Mesenchymal stem cell (in vitro differentiated cells and primary cell): ENCODE results near the gene KIAA0825.

Experiments used
- DNase-seq: peaks from one replicate; pipeline ENCODE4 v3.0.0-alpha.2; 2013
- H2AFZ ChIP-seq: one replicate; pipeline ENCODE4 v1.6.1; 2013; ENCODE audit warnings: low read depth, mild to moderate bottlenecking, control low read depth, inconsistent platforms, low read length, moderate library complexity
- H2AK5ac ChIP-seq: 2 replicates; pipeline ENCODE4 v1.6.1; 2013; ENCODE audit warnings: low read length, moderate library complexity, mild to moderate bottlenecking, inconsistent platforms; ENCODE audit not compliant: severe bottlenecking
- H2BK120ac ChIP-seq: one replicate; pipeline ENCODE4 v1.6.1; 2013; ENCODE audit warnings: low read depth, mild to moderate bottlenecking, inconsistent platforms, low read length, moderate library complexity
- H2BK12ac ChIP-seq, 2 experiments: one replicate each; pipeline ENCODE4 v1.6.1; 2013; ENCODE audit warnings: inconsistent platforms in 2 of 2, low read length in 2 of 2, mild to moderate bottlenecking in 2 of 2, moderate library complexity in 2 of 2, control low read depth in 1 of 2
- H2BK15ac ChIP-seq: one replicate; pipeline ENCODE4 v1.6.1; 2013; ENCODE audit warnings: mild to moderate bottlenecking, low read depth, inconsistent platforms; ENCODE audit not compliant: poor library complexity, severe bottlenecking
- H2BK5ac ChIP-seq: 2 replicates; pipeline ENCODE4 v1.6.1; 2013; ENCODE audit warnings: low read depth, mild to moderate bottlenecking, low read length, control low read depth, inconsistent platforms; ENCODE audit not compliant: poor library complexity, severe bottlenecking
- H3K14ac ChIP-seq, 2 experiments: one replicate each; pipeline ENCODE4 v1.6.1; 2013; ENCODE audit warnings: inconsistent platforms in 2 of 2, low read length in 2 of 2, control low read depth in 1 of 2, mild to moderate bottlenecking in 1 of 2, moderate library complexity in 1 of 2
- H3K18ac ChIP-seq, 2 experiments: one replicate each; pipeline ENCODE4 v1.6.1; 2013; ENCODE audit warnings: inconsistent platforms in 2 of 2, low read length in 2 of 2, control low read depth in 1 of 2, low read depth in 1 of 2, mild to moderate bottlenecking in 1 of 2
- H3K23ac ChIP-seq, 2 experiments: one replicate each; pipeline ENCODE4 v1.6.1; 2013; ENCODE audit warnings: inconsistent platforms in 2 of 2, low read length in 2 of 2, mild to moderate bottlenecking in 2 of 2, moderate library complexity in 2 of 2, control low read depth in 1 of 2
- H3K27ac ChIP-seq: 2 replicates; pipeline ENCODE4 v1.5.1; 2013; ENCODE audit warnings: mild to moderate bottlenecking, moderate library complexity, low read length, control low read depth, inconsistent platforms; ENCODE audit not compliant: poor library complexity, severe bottlenecking
- H3K27me3 ChIP-seq, 2 experiments: 2 replicates each; pipeline versions ENCODE4 v1.6.1 to v1.7.0; 2013; ENCODE audit warnings: low read length in 2 of 2, mild to moderate bottlenecking in 2 of 2, moderate library complexity in 2 of 2, control low read depth in 1 of 2, inconsistent platforms in 1 of 2; ENCODE audit not compliant: control insufficient read depth in 1 of 2, insufficient read depth in 1 of 2
- H3K36me3 ChIP-seq, 2 experiments: 2 replicates each; pipeline versions ENCODE4 v1.6.1 to v1.7.0; 2013; ENCODE audit warnings: low read length in 2 of 2, control low read depth in 1 of 2, inconsistent platforms in 1 of 2, low read depth in 1 of 2, mild to moderate bottlenecking in 1 of 2; ENCODE audit not compliant: insufficient read depth in 2 of 2, control insufficient read depth in 1 of 2
- H3K4ac ChIP-seq, 2 experiments: one replicate each; pipeline ENCODE4 v1.6.1; 2013; ENCODE audit warnings: inconsistent platforms in 2 of 2, low read length in 2 of 2, mild to moderate bottlenecking in 2 of 2, moderate library complexity in 2 of 2, control low read depth in 1 of 2, low read depth in 1 of 2
- H3K4me1 ChIP-seq: 2 replicates; pipeline ENCODE4 v1.6.1; 2013; ENCODE audit warnings: low read depth, low read length, control low read depth; ENCODE audit not compliant: control insufficient read depth, insufficient read depth
- H3K4me2 ChIP-seq: 2 replicates; pipeline ENCODE4 v1.6.1; 2013; ENCODE audit warnings: low read length, mild to moderate bottlenecking, inconsistent platforms; ENCODE audit not compliant: poor library complexity, severe bottlenecking
- H3K4me3 ChIP-seq, 2 experiments: 2 replicates each; pipeline versions ENCODE4 v1.5.1 to v1.7.0; 2013; ENCODE audit warnings: low read length in 2 of 2, mild to moderate bottlenecking in 2 of 2, control low read depth in 1 of 2, low read depth in 1 of 2; ENCODE audit not compliant: insufficient read depth in 1 of 2
- H3K79me1 ChIP-seq: replicated peaks from 2 replicates; pipeline ENCODE4 v1.6.1; 2013; ENCODE audit warnings: mild to moderate bottlenecking, control low read depth, low read length, inconsistent platforms; ENCODE audit not compliant: poor library complexity, severe bottlenecking
- H3K9ac ChIP-seq: 2 replicates; pipeline ENCODE4 v1.7.0; 2013; ENCODE audit warnings: mild to moderate bottlenecking, low read length, moderate library complexity
- H3K9me3 ChIP-seq: 2 replicates; pipeline ENCODE4 v1.7.0; 2013; ENCODE audit warnings: mild to moderate bottlenecking, low read length; ENCODE audit not compliant: control insufficient read depth
- H4K8ac ChIP-seq: one replicate; pipeline ENCODE4 v1.6.1; 2013; ENCODE audit warnings: inconsistent platforms, mild to moderate bottlenecking, low read length, moderate library complexity
- H4K91ac ChIP-seq: one replicate; pipeline ENCODE4 v1.6.1; 2013; ENCODE audit warnings: mild to moderate bottlenecking, low read length, inconsistent platforms
- WGBS: methylation state at CpG from one replicate; pipeline ENCODE4 v1.1.7; 2013; ENCODE audit warnings: mixed read lengths; 5-methylcytosine and 5-hydroxymethylcytosine counted together

The KIAA0825 gene

GRCh38 chr5:94551858-94552257 is 66.5 kb downstream of the KIAA0825 start:
- Histone ChIP-seq H3K23ac (no peak overlapping the region), H2BK5ac (no peak overlapping the region), H2AK5ac (no peak overlapping the region), H3K4me2 (no peak overlapping the region), H2AFZ (no peak overlapping the region), H3K4ac (no peak overlapping the region), H3K14ac (no peak overlapping the region), H3K4me1 (no peaks in the 10 kb centered on the region), H3K79me1 (no peaks in the 10 kb centered on the region), H3K27me3 (no peaks in the 10 kb centered on the region), H4K91ac (no peak overlapping the region), H2BK120ac (no peak overlapping the region), H3K18ac (no peak overlapping the region), H2BK15ac (no peak overlapping the region), H3K27ac (no peak overlapping the region), H4K8ac (no peak overlapping the region), H3K4me3 (no peak overlapping the region), H3K9ac (no peak overlapping the region), H3K36me3 (no peaks in the 10 kb centered on the region), H3K9me3 (no peaks in the 10 kb centered on the region), H2BK12ac (no peak overlapping the region)
- DNase-seq: no peak
- WGBS: no CpG with 5 or more reads among the region's 1 CpG

- no peaks in the 10 kb centered on the region for H3K4me1 ChIP-seq
- DNase-seq: no peak
- no peaks in the 10 kb centered on the region for H3K36me3 ChIP-seq
- no peaks in the 10 kb centered on the region for H3K79me1 ChIP-seq
- no peak overlapping the region for H3K9ac ChIP-seq
- H4K91ac ChIP-seq: no peak overlapping the region
- H3K23ac ChIP-seq: no peak overlapping the region
- H3K4me2 ChIP-seq: no peak overlapping the region
- 72% methylated on average over 3 of the region's 4 CpGs for WGBS
- H2BK15ac ChIP-seq: no peak overlapping the region
- H3K9me3 ChIP-seq: peaks cover 14% of the 10 kb centered on the region
- no peak overlapping the region for H3K4ac ChIP-seq
- H3K14ac ChIP-seq: peak overlapping the region in 1 of 2 experiments; percentile 2
- H2BK12ac ChIP-seq: no peak overlapping the region
- H3K18ac ChIP-seq: no peak overlapping the region
- H3K27me3 ChIP-seq: no peaks in the 10 kb centered on the region
- no peak overlapping the region for H3K4me3 ChIP-seq
- no peak overlapping the region for H2AK5ac ChIP-seq
- H2BK120ac ChIP-seq: no peak overlapping the region
- no peak overlapping the region for H2AFZ ChIP-seq
- no peak overlapping the region for H2BK5ac ChIP-seq
- H3K27ac ChIP-seq: no peak overlapping the region
- no peak overlapping the region for H4K8ac ChIP-seq
These were observed 72.4 kb downstream of the KIAA0825 start for GRCh38 chr5:94545870-94546625.

GRCh38 chr5:94544875-94545547 is 73.4 kb downstream of the KIAA0825 start:
- no peak overlapping the region for H2AK5ac ChIP-seq
- no peaks in the 10 kb centered on the region for H3K27me3 ChIP-seq
- no peak overlapping the region for H3K4me2 ChIP-seq
- no peak overlapping the region for H3K4ac ChIP-seq
- H2AFZ ChIP-seq: no peak overlapping the region
- no peak overlapping the region for H4K8ac ChIP-seq
- H2BK12ac ChIP-seq: no peak overlapping the region
- WGBS: 85% methylated on average over 6 of the region's 7 CpGs
- H3K79me1 ChIP-seq: no peaks in the 10 kb centered on the region
- H4K91ac ChIP-seq: no peak overlapping the region
- no peak overlapping the region for H3K23ac ChIP-seq
- H3K14ac ChIP-seq: no peak overlapping the region
- no peak overlapping the region for H3K27ac ChIP-seq
- no peak overlapping the region for H3K18ac ChIP-seq
- no peak overlapping the region for H2BK120ac ChIP-seq
- H3K9ac ChIP-seq: no peak overlapping the region
- no peaks in the 10 kb centered on the region for H3K36me3 ChIP-seq
- H3K4me1 ChIP-seq: no peaks in the 10 kb centered on the region
- H3K4me3 ChIP-seq: no peak overlapping the region
- no peak for DNase-seq
- peaks cover 24% of the 10 kb centered on the region for H3K9me3 ChIP-seq
- no peak overlapping the region for H2BK5ac ChIP-seq
- H2BK15ac ChIP-seq: no peak overlapping the region

- Histone ChIP-seq H3K4me3 (no peak overlapping the region), H2BK120ac (no peak overlapping the region), H3K4me2 (no peak overlapping the region), H4K91ac (no peak overlapping the region), H3K36me3 (no peaks in the 10 kb centered on the region), H3K27ac (no peak overlapping the region), H3K4ac (no peak overlapping the region), H3K14ac (no peak overlapping the region), H3K9me3 (peaks cover 28% of the 10 kb centered on the region), H3K18ac (no peak overlapping the region), H2BK15ac (no peak overlapping the region), H2AFZ (no peak overlapping the region), H2BK12ac (no peak overlapping the region), H2AK5ac (no peak overlapping the region), H4K8ac (no peak overlapping the region), H3K27me3 (no peaks in the 10 kb centered on the region), H3K23ac (no peak overlapping the region), H3K79me1 (no peaks in the 10 kb centered on the region), H2BK5ac (no peak overlapping the region), H3K4me1 (no peaks in the 10 kb centered on the region), H3K9ac (no peak overlapping the region)
- peak; percentile 8 for DNase-seq
- no CpG with 5 or more reads among the region's 1 CpG for WGBS
These were observed 74.3 kb downstream of the KIAA0825 start for GRCh38 chr5:94544031-94544650.
